Loucy (cell line): ENCODE data around the gene GRID2.

Experiments used
- H2AFZ ChIP-seq: fragments of 200-600 bp; sonication (generic); 2 replicates; pipeline ENCODE4 v1.6.0; 2016; ENCODE audit warnings: antibody characterized with exemption, mild to moderate bottlenecking, low read length, moderate library complexity
- H3F3A ChIP-seq: fragments of 200-600 bp; 2 replicates; pipeline ENCODE4 v1.6.0; 2016; ENCODE audit warnings: antibody characterized with exemption, low read depth, mild to moderate bottlenecking
- H3K27me3 ChIP-seq: fragments of 200-600 bp; sonication (generic); 2 replicates; pipeline ENCODE4 v1.6.1; 2014; ENCODE audit warnings: low read length, mild to moderate bottlenecking; ENCODE audit not compliant: insufficient read depth, poor library complexity, severe bottlenecking
- H3K36me3 ChIP-seq: fragments of 200-600 bp; sonication (generic); 2 replicates; pipeline ENCODE4 v1.6.1; 2016; ENCODE audit warnings: low read length; ENCODE audit not compliant: insufficient read depth
- H3K4me1 ChIP-seq: fragments of 200-600 bp; sonication (generic); 2 replicates; pipeline ENCODE4 v1.5.1; 2014; ENCODE audit warnings: low read length, mild to moderate bottlenecking; ENCODE audit not compliant: insufficient read depth, poor library complexity, severe bottlenecking
- H3K4me2 ChIP-seq: fragments of 200-600 bp; sonication (generic); 2 replicates; pipeline ENCODE4 v1.6.0; 2014; ENCODE audit warnings: antibody characterized with exemption, low read length, low read depth, mild to moderate bottlenecking; ENCODE audit not compliant: poor library complexity, severe bottlenecking
- H3K4me3 ChIP-seq: fragments of 200-600 bp; sonication (generic); 2 replicates; pipeline ENCODE4 v1.5.1; 2014; ENCODE audit warnings: low read length, mild to moderate bottlenecking, mixed read lengths; ENCODE audit not compliant: poor library complexity, severe bottlenecking
- H3K79me2 ChIP-seq: fragments of 200-600 bp; sonication (generic); 2 replicates; pipeline ENCODE4 v1.6.1; 2014; ENCODE audit warnings: low read length; ENCODE audit not compliant: insufficient read depth
- H3K9ac ChIP-seq: fragments of 200-600 bp; sonication (generic); 2 replicates; pipeline ENCODE4 v1.6.0; 2014; ENCODE audit warnings: mild to moderate bottlenecking, low read depth, low read length, moderate library complexity; ENCODE audit not compliant: poor library complexity, severe bottlenecking
- H3K9me2 ChIP-seq: fragments of 200-600 bp; sonication (generic); replicated peaks from 2 replicates; pipeline ENCODE4 v1.6.1; 2016; ENCODE audit warnings: low read depth, low read length, mixed read lengths
- H3K9me3 ChIP-seq: fragments of 200-600 bp; sonication (generic); 2 replicates; pipeline ENCODE4 v1.6.1; 2014; ENCODE audit warnings: mild to moderate bottlenecking, antibody characterized with exemption, low read length, low read depth; ENCODE audit not compliant: insufficient read depth
- H4K20me1 ChIP-seq: fragments of 200-600 bp; sonication (generic); 2 replicates; pipeline ENCODE4 v1.6.0; 2014; ENCODE audit warnings: antibody characterized with exemption, low read length, mild to moderate bottlenecking; ENCODE audit not compliant: insufficient read depth, poor library complexity, severe bottlenecking
- CTCF ChIP-seq: fragments of 200-600 bp; sonication (generic); conservative IDR thresholded peaks from 2 replicates; pipeline ENCODE4 v1.5.1; 2014; ENCODE audit warnings: mild to moderate bottlenecking, antibody characterized with exemption, low read length
- EZH2phosphoT487 ChIP-seq: fragments of 200-600 bp; IDR thresholded peaks from 2 replicates; pipeline ENCODE4 v1.6.1; 2018; ENCODE audit warnings: antibody characterized with exemption, mild to moderate bottlenecking, moderate library complexity, borderline replicate concordance

Gene GRID2

DNA sequence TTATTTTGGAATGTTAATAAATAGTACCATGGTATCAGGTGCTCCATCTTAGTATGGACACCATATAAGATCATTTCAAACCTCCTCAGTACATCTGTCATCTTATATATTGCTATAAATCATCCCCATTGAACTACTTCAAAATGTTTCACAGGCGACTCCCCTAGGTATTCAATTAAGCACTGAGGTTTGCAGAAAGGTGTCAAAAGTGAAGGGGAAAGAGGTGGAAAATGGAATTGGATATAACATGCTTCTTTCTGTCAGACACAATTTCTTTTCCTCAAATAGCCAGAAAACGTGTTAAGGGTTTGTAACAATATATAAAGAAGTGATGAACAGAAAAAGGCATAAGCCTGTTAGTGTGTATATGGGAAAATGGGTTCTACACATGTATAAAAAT lies 325.5 kb downstream of the GRID2 start:
- Histone ChIP-seq H3K9ac (no peak overlapping the region), H3K9me3 (no peaks in the 10 kb centered on the region), H3K27me3 (no peaks in the 10 kb centered on the region), H3K4me2 (no peak overlapping the region), H3K79me2 (no peaks in the 10 kb centered on the region), H2AFZ (no peak overlapping the region), H3K36me3 (no peaks in the 10 kb centered on the region), H3K4me1 (no peaks in the 10 kb centered on the region), H3K4me3 (no peak overlapping the region), H3K9me2 (no peaks in the 10 kb centered on the region), H4K20me1 (no peaks in the 10 kb centered on the region), H3F3A (no peaks in the 10 kb centered on the region)
- TF ChIP-seq EZH2phosphoT487 (no peak), CTCF (no peak)

GRCh38 chr4:92634882-92635281 lies 331.1 kb downstream of the GRID2 start:
- TF ChIP-seq EZH2phosphoT487 (no peak), CTCF (no peak)
- Histone ChIP-seq H2AFZ (no peak overlapping the region), H3K79me2 (no peaks in the 10 kb centered on the region)

DNA sequence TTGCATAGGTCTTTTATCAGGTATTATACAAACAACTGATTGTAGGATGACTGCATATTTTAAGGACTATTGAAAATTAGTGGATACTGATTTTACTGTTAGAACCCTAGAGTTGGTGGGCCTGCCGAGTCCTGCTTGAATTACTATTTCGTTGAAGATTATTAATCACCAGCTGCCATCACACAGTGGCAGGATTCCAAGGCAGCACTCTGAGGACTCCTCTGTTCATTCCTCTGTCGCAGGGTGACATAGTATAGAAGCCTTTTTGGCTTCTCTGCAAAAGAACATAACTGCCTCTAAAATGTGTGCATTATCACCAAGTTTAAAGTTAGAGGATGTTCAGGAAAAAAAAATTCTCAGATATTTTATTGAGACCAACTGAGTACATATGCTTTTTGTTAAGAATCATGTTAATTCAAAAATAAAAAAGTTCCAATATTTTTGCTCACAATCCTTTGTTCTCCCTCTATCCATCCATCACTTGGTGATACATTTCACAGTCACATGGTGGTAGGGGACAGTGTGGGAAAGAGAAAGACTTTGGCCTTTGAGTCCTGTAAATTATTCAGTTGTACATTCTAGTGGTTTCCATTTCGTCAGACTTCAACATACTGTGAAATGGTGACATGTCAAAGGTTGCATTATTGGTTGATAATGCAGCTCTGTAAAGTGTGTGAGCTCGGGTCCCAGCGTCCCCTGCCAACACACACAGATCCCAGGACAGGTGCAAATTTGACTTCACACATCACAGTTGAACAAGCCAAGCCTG lies 332.5 kb downstream of the GRID2 start:
- Histone ChIP-seq H3K36me3 (no peaks in the 10 kb centered on the region), H3K4me2 (no peak overlapping the region), H3K4me1 (no peaks in the 10 kb centered on the region), H3K79me2 (no peaks in the 10 kb centered on the region), H3K9ac (no peak overlapping the region), H3K9me3 (no peaks in the 10 kb centered on the region), H3K9me2 (no peaks in the 10 kb centered on the region), H2AFZ (peak overlapping the region; percentile 32; the same call in 1 of the 2 replicates), H4K20me1 (no peaks in the 10 kb centered on the region), H3K4me3 (no peak overlapping the region), H3F3A (no peaks in the 10 kb centered on the region), H3K27me3 (no peaks in the 10 kb centered on the region)
- TF ChIP-seq EZH2phosphoT487: no peak
- no peak for TF ChIP-seq CTCF

More at GRCh38 chr4:92634882-92635281, 331.1 kb downstream of the GRID2 start:
- Histone ChIP-seq H3K4me1 (no peaks in the 10 kb centered on the region), H3K36me3 (no peaks in the 10 kb centered on the region), H4K20me1 (no peaks in the 10 kb centered on the region), H3K9me2 (no peaks in the 10 kb centered on the region), H3K9me3 (no peaks in the 10 kb centered on the region), H3K4me2 (no peak overlapping the region), H3K27me3 (no peaks in the 10 kb centered on the region), H3F3A (no peaks in the 10 kb centered on the region), H3K9ac (no peak overlapping the region), H3K4me3 (no peak overlapping the region)
